ENCODE data around the gene STPG2.

The STPG2 gene

GRCh38 chr4:98143001-98143899 is at the start of gene STPG2:
Gene STPG2, minus strand, starts transcription at chr4:98143476.
- peak; percentile 93 for DNase-seq

GRCh38 chr4:98185279-98185678 is 42.0 kb upstream of the STPG2 start:
- DNase-seq: no peak

- DNase-seq: no peak
Observed at GRCh38 chr4:98181809-98182208, 38.5 kb upstream of the STPG2 start.

GRCh38 chr4:98179951-98180350 is 36.7 kb upstream of the STPG2 start:
- DNase-seq: no peak

GRCh38 chr4:98176531-98176930 is 33.3 kb upstream of the STPG2 start:
- DNase-seq: no peak

GRCh38 chr4:98170035-98170434 is 26.8 kb upstream of the STPG2 start:
- no peak for DNase-seq

GRCh38 chr4:98166731-98167041 is 23.4 kb upstream of the STPG2 start:
- no peak for DNase-seq

- DNase-seq: no peak
Observed at GRCh38 chr4:98166025-98166730, 22.9 kb upstream of the STPG2 start.

GRCh38 chr4:98162696-98163095 is 19.4 kb upstream of the STPG2 start:
- DNase-seq: no peak

- DNase-seq: no peak
Observed at GRCh38 chr4:98151145-98151924, 8.1 kb upstream of the STPG2 start.

GRCh38 chr4:98150092-98150761 is 7.0 kb upstream of the STPG2 start:
- no peak for DNase-seq

- DNase-seq: no peak
Observed at GRCh38 chr4:98148856-98149255, 5.6 kb upstream of the STPG2 start.

- no peak for DNase-seq
Observed at GRCh38 chr4:98126141-98126540, 17.1 kb downstream of the STPG2 start.

- no peak for DNase-seq
Observed at GRCh38 chr4:98125585-98125984, 17.7 kb downstream of the STPG2 start.

GRCh38 chr4:98117363-98117762 is 25.9 kb downstream of the STPG2 start:
- DNase-seq: no peak

- DNase-seq: peak; percentile 42
Observed at GRCh38 chr4:98113012-98113411, 30.3 kb downstream of the STPG2 start.

GRCh38 chr4:98110929-98111328 is 32.3 kb downstream of the STPG2 start:
- no peak for DNase-seq

- DNase-seq: no peak
Observed at GRCh38 chr4:98110214-98110613, 33.1 kb downstream of the STPG2 start.

- no peak for DNase-seq
Observed at GRCh38 chr4:98102660-98103059, 40.6 kb downstream of the STPG2 start.

GRCh38 chr4:98101988-98102387 is 41.3 kb downstream of the STPG2 start:
- no peak for DNase-seq

- peak; percentile 37 for DNase-seq
Observed at GRCh38 chr4:98098764-98099163, 44.5 kb downstream of the STPG2 start.

GRCh38 chr4:98094118-98094517 is 49.2 kb downstream of the STPG2 start:
- DNase-seq: no peak

- DNase-seq: no peak
Observed at GRCh38 chr4:98093662-98094061, 49.6 kb downstream of the STPG2 start.

Data from NCI-H345 (cell line).